ENCODE data around the gene ABCC5.

The ABCC5 gene

GRCh38 chr3:184001761-184002160, 15.9 kb downstream of the ABCC5 start:
- Histone ChIP-seq H3K9me3 (ENCODE audit: control insufficient read depth, insufficient read depth, low read length) (no peaks in the 10 kb centered on the region), H3K4me3 (ENCODE audit: low read length) (no peak overlapping the region), H3K4me2 (ENCODE audit: low read length) (no peak overlapping the region), H3K4me1 (ENCODE audit: control insufficient read depth, low read length) (peaks cover 11% of the 10 kb centered on the region), H3K79me2 (ENCODE audit: control insufficient read depth, low read length) (no peaks in the 10 kb centered on the region), H4K20me1 (ENCODE audit: control insufficient read depth, insufficient read depth, low read depth, low read length) (no peaks in the 10 kb centered on the region), H3K27me3 (ENCODE audit: control insufficient read depth, low read length) (no peaks in the 10 kb centered on the region), H3K9me2 (replicated peaks; ENCODE audit: control insufficient read depth, low read length) (no peaks in the 10 kb centered on the region), H3F3A (ENCODE audit: control insufficient read depth, insufficient read depth) (no peaks in the 10 kb centered on the region), H3K27ac (ENCODE audit: low read depth, low read length) (no peak overlapping the region), H3K36me3 (ENCODE audit: control insufficient read depth, low read length) (no peaks in the 10 kb centered on the region)
- TF ChIP-seq CTCF (IDR thresholded peaks at IDR 0.05; ENCODE audit: low read depth, low read length, poor library complexity, severe bottlenecking) (no peak), EZH2phosphoT487 (IDR thresholded peaks at IDR 0.05; ENCODE audit: borderline replicate concordance, low read length) (no peak)

- no peaks in the 10 kb centered on the region for H3F3A ChIP-seq (ENCODE audit: control insufficient read depth, insufficient read depth)
These were observed 26.3 kb downstream of the ABCC5 start for GRCh38 chr3:183991403-183991802.

GRCh38 chr3:183988216-183988790, 29.4 kb downstream of the ABCC5 start:
- H3K36me3 ChIP-seq (ENCODE audit: control insufficient read depth, low read length): peaks cover 6% of the 10 kb centered on the region; the same call in 1 of the 2 replicates
- H3K79me2 ChIP-seq (ENCODE audit: control insufficient read depth, low read length): no peaks in the 10 kb centered on the region
- H3K4me3 ChIP-seq (ENCODE audit: low read length): no peak overlapping the region
- H3K27ac ChIP-seq (ENCODE audit: low read depth, low read length): no peak overlapping the region
- no peaks in the 10 kb centered on the region for H3K9me3 ChIP-seq (ENCODE audit: control insufficient read depth, insufficient read depth, low read length)
- no peaks in the 10 kb centered on the region for H4K20me1 ChIP-seq (ENCODE audit: control insufficient read depth, insufficient read depth, low read depth, low read length)
- no peak for TF ChIP-seq EZH2phosphoT487 (IDR thresholded peaks at IDR 0.05; ENCODE audit: borderline replicate concordance, low read length)
- no peak for TF ChIP-seq CTCF (IDR thresholded peaks at IDR 0.05; ENCODE audit: low read depth, low read length, poor library complexity, severe bottlenecking)
- H3F3A ChIP-seq (ENCODE audit: control insufficient read depth, insufficient read depth): no peaks in the 10 kb centered on the region
- H3K27me3 ChIP-seq (ENCODE audit: control insufficient read depth, low read length): no peaks in the 10 kb centered on the region
- H3K4me2 ChIP-seq (ENCODE audit: low read length): no peak overlapping the region
- H3K4me1 ChIP-seq (ENCODE audit: control insufficient read depth, low read length): no peaks in the 10 kb centered on the region
- H3K9me2 ChIP-seq (replicated peaks; ENCODE audit: control insufficient read depth, low read length): no peaks in the 10 kb centered on the region

More at GRCh38 chr3:183991403-183991802, 26.3 kb downstream of the ABCC5 start:
- Histone ChIP-seq H3K36me3 (ENCODE audit: control insufficient read depth, low read length) (0 out of 2 replicates have a peak, but pooled peaks cover 3% of the 10 kb centered on the region), H3K4me2 (ENCODE audit: low read length) (no peak overlapping the region), H3K9me2 (replicated peaks; ENCODE audit: control insufficient read depth, low read length) (no peaks in the 10 kb centered on the region), H3K27me3 (ENCODE audit: control insufficient read depth, low read length) (no peaks in the 10 kb centered on the region), H3K4me3 (ENCODE audit: low read length) (no peak overlapping the region), H3K79me2 (ENCODE audit: control insufficient read depth, low read length) (no peaks in the 10 kb centered on the region), H3K4me1 (ENCODE audit: control insufficient read depth, low read length) (no peaks in the 10 kb centered on the region), H4K20me1 (ENCODE audit: control insufficient read depth, insufficient read depth, low read depth, low read length) (no peaks in the 10 kb centered on the region), H3K9me3 (ENCODE audit: control insufficient read depth, insufficient read depth, low read length) (no peaks in the 10 kb centered on the region), H3K27ac (ENCODE audit: low read depth, low read length) (no peak overlapping the region)
- TF ChIP-seq CTCF (IDR thresholded peaks at IDR 0.05; ENCODE audit: low read depth, low read length, poor library complexity, severe bottlenecking) (no peak), EZH2phosphoT487 (IDR thresholded peaks at IDR 0.05; ENCODE audit: borderline replicate concordance, low read length) (no peak)
